Activated T-cell treated with anti-CD3 and anti-CD28 coated beads, Interleukin-2, amount 50 U/mL, for 24 hours (primary cell): ENCODE data around the gene NCAM1.

ENCODE experiments used
- DNase-seq: peaks from one replicate; pipeline ENCODE4 v3.0.0-alpha.2; 2020
- H3K27ac Mint-ChIP-seq: 2 replicates; pipeline ENCODE4 v1.8.0; 2020; ENCODE audit warnings: mild to moderate bottlenecking, mixed read lengths
- H3K27me3 Mint-ChIP-seq: 2 replicates; pipeline ENCODE4 v1.8.0; 2020; ENCODE audit warnings: mixed read lengths
- H3K36me3 Mint-ChIP-seq: 2 replicates; pipeline ENCODE4 v1.8.0; 2020; ENCODE audit warnings: low read depth, mixed read lengths
- H3K4me1 Mint-ChIP-seq: 2 replicates; pipeline ENCODE4 v1.8.0; 2020; ENCODE audit warnings: low read depth, mixed read lengths
- H3K4me3 Mint-ChIP-seq: 2 replicates; pipeline ENCODE4 v1.8.0; 2020; ENCODE audit warnings: mild to moderate bottlenecking, moderate library complexity, mixed read lengths
- H3K9me3 Mint-ChIP-seq: 2 replicates; pipeline ENCODE4 v1.8.0; 2020; ENCODE audit warnings: mixed read lengths

NCAM1 gene

GRCh38 chr11:113203141-113203753 lies 242.0 kb downstream of the NCAM1 start:
- DNase-seq: no peak
- no peaks in the 10 kb centered on the region for H3K9me3 Mint-ChIP-seq
- no peaks in the 10 kb centered on the region for H3K36me3 Mint-ChIP-seq
- H3K27ac Mint-ChIP-seq: no peak overlapping the region
- peaks cover 10% of the 10 kb centered on the region for H3K27me3 Mint-ChIP-seq
- no peaks in the 10 kb centered on the region for H3K4me1 Mint-ChIP-seq
- H3K4me3 Mint-ChIP-seq: no peak overlapping the region

GRCh38 chr11:113204280-113204679 lies 243.1 kb downstream of the NCAM1 start:
- no peak for DNase-seq
- H3K4me1 Mint-ChIP-seq: no peaks in the 10 kb centered on the region
- H3K9me3 Mint-ChIP-seq: no peaks in the 10 kb centered on the region
- H3K27ac Mint-ChIP-seq: no peak overlapping the region
- H3K27me3 Mint-ChIP-seq: peaks cover 12% of the 10 kb centered on the region
- no peak overlapping the region for H3K4me3 Mint-ChIP-seq
- no peaks in the 10 kb centered on the region for H3K36me3 Mint-ChIP-seq

- Mint-ChIP-seq H3K9me3 (no peaks in the 10 kb centered on the region), H3K4me3 (no peak overlapping the region), H3K27me3 (peaks cover 9% of the 10 kb centered on the region), H3K4me1 (no peaks in the 10 kb centered on the region), H3K27ac (no peak overlapping the region), H3K36me3 (no peaks in the 10 kb centered on the region)
- no peak for DNase-seq
Observed at GRCh38 chr11:113213549-113213948, 252.3 kb downstream of the NCAM1 start.

- H3K4me3 Mint-ChIP-seq: no peak overlapping the region
- no peak for DNase-seq
- H3K27me3 Mint-ChIP-seq: peaks cover 23% of the 10 kb centered on the region
- no peaks in the 10 kb centered on the region for H3K4me1 Mint-ChIP-seq
- no peaks in the 10 kb centered on the region for H3K9me3 Mint-ChIP-seq
- H3K36me3 Mint-ChIP-seq: no peaks in the 10 kb centered on the region
- H3K27ac Mint-ChIP-seq: no peak overlapping the region
Observed at GRCh38 chr11:113222241-113222640, 261.0 kb downstream of the NCAM1 start.

- Mint-ChIP-seq H3K27ac (no peak overlapping the region), H3K9me3 (no peaks in the 10 kb centered on the region), H3K4me1 (no peaks in the 10 kb centered on the region), H3K4me3 (no peak overlapping the region), H3K36me3 (no peaks in the 10 kb centered on the region), H3K27me3 (peaks cover 20% of the 10 kb centered on the region)
- no peak for DNase-seq
Observed at GRCh38 chr11:113234888-113235287, 273.7 kb downstream of the NCAM1 start.

- Mint-ChIP-seq H3K27ac (no peak overlapping the region), H3K36me3 (no peaks in the 10 kb centered on the region), H3K9me3 (no peaks in the 10 kb centered on the region), H3K4me3 (no peak overlapping the region), H3K4me1 (no peaks in the 10 kb centered on the region), H3K27me3 (peaks cover 37% of the 10 kb centered on the region)
- DNase-seq: no peak
Observed at GRCh38 chr11:113237261-113237660, 276.0 kb downstream of the NCAM1 start.

- Mint-ChIP-seq H3K36me3 (no peaks in the 10 kb centered on the region), H3K27me3 (peaks cover 39% of the 10 kb centered on the region), H3K4me1 (peaks cover 11% of the 10 kb centered on the region), H3K4me3 (no peak overlapping the region), H3K9me3 (no peaks in the 10 kb centered on the region), H3K27ac (no peak overlapping the region)
- DNase-seq: no peak
Observed at GRCh38 chr11:113238721-113239120, 277.5 kb downstream of the NCAM1 start.

GRCh38 chr11:113240389-113240788 lies 279.2 kb downstream of the NCAM1 start:
- no peak overlapping the region for H3K27ac Mint-ChIP-seq
- peaks cover 11% of the 10 kb centered on the region for H3K4me1 Mint-ChIP-seq
- no peak overlapping the region for H3K4me3 Mint-ChIP-seq
- DNase-seq: no peak
- no peaks in the 10 kb centered on the region for H3K36me3 Mint-ChIP-seq
- no peaks in the 10 kb centered on the region for H3K9me3 Mint-ChIP-seq
- peaks cover 46% of the 10 kb centered on the region for H3K27me3 Mint-ChIP-seq

GRCh38 chr11:113240790-113241635 lies 279.8 kb downstream of the NCAM1 start:
- Mint-ChIP-seq H3K9me3 (no peaks in the 10 kb centered on the region), H3K27ac (no peak overlapping the region), H3K27me3 (peaks cover 51% of the 10 kb centered on the region), H3K4me3 (no peak overlapping the region), H3K4me1 (peaks cover 11% of the 10 kb centered on the region), H3K36me3 (no peaks in the 10 kb centered on the region)
- DNase-seq: no peak

GRCh38 chr11:113241636-113242054 lies 280.4 kb downstream of the NCAM1 start:
- Mint-ChIP-seq H3K4me3 (no peak overlapping the region), H3K9me3 (no peaks in the 10 kb centered on the region), H3K27me3 (peaks cover 56% of the 10 kb centered on the region), H3K36me3 (no peaks in the 10 kb centered on the region), H3K4me1 (peaks cover 11% of the 10 kb centered on the region), H3K27ac (no peak overlapping the region)
- DNase-seq: no peak

- peaks cover 11% of the 10 kb centered on the region for H3K4me1 Mint-ChIP-seq
- H3K36me3 Mint-ChIP-seq: no peaks in the 10 kb centered on the region
- H3K9me3 Mint-ChIP-seq: no peaks in the 10 kb centered on the region
- H3K4me3 Mint-ChIP-seq: no peak overlapping the region
- no peak overlapping the region for H3K27ac Mint-ChIP-seq
- peaks cover 57% of the 10 kb centered on the region for H3K27me3 Mint-ChIP-seq
- DNase-seq: no peak
Observed at GRCh38 chr11:113242060-113242459, 280.8 kb downstream of the NCAM1 start.

- H3K27me3 Mint-ChIP-seq: peaks cover 64% of the 10 kb centered on the region
- peaks cover 11% of the 10 kb centered on the region for H3K4me1 Mint-ChIP-seq
- peak overlapping the region; percentile 24 for H3K4me3 Mint-ChIP-seq
- no peaks in the 10 kb centered on the region for H3K9me3 Mint-ChIP-seq
- no peaks in the 10 kb centered on the region for H3K36me3 Mint-ChIP-seq
- no peak for DNase-seq
- no peak overlapping the region for H3K27ac Mint-ChIP-seq
Observed at GRCh38 chr11:113242767-113243397, 281.7 kb downstream of the NCAM1 start.

- Mint-ChIP-seq H3K36me3 (no peaks in the 10 kb centered on the region), H3K27me3 (peaks cover 72% of the 10 kb centered on the region), H3K27ac (no peak overlapping the region), H3K4me1 (peaks cover 11% of the 10 kb centered on the region), H3K4me3 (no peak overlapping the region), H3K9me3 (no peaks in the 10 kb centered on the region)
- no peak for DNase-seq
Observed at GRCh38 chr11:113243696-113244095, 282.5 kb downstream of the NCAM1 start.

- peaks cover 15% of the 10 kb centered on the region for H3K4me1 Mint-ChIP-seq
- H3K9me3 Mint-ChIP-seq: no peaks in the 10 kb centered on the region
- no peak overlapping the region for H3K27ac Mint-ChIP-seq
- no peaks in the 10 kb centered on the region for H3K36me3 Mint-ChIP-seq
- H3K4me3 Mint-ChIP-seq: no peak overlapping the region
- no peak for DNase-seq
- H3K27me3 Mint-ChIP-seq: peaks cover 67% of the 10 kb centered on the region
Observed at GRCh38 chr11:113245216-113245615, 284.0 kb downstream of the NCAM1 start.

GRCh38 chr11:113247221-113247620 lies 286.0 kb downstream of the NCAM1 start:
- H3K4me3 Mint-ChIP-seq: no peak overlapping the region
- H3K27me3 Mint-ChIP-seq: peaks cover 62% of the 10 kb centered on the region
- H3K4me1 Mint-ChIP-seq: peaks cover 15% of the 10 kb centered on the region
- no peak for DNase-seq
- H3K9me3 Mint-ChIP-seq: no peaks in the 10 kb centered on the region
- no peaks in the 10 kb centered on the region for H3K36me3 Mint-ChIP-seq
- H3K27ac Mint-ChIP-seq: no peak overlapping the region
